ENCODE results near the gene RETREG1. TPM values are rescaled to one million over a fixed set of nuclear protein-coding genes. Genes with fewer than 3 reads are reported as not detected.
"Not testable (repeated sequence)": the region's sequence is repeated elsewhere in the genome, so short reads cannot be mapped to it uniquely, and the experiment has no call there.

The RETREG1 gene
- total RNA-seq, 1 donor from 2014 or later = 22.5 TPM

DNA sequence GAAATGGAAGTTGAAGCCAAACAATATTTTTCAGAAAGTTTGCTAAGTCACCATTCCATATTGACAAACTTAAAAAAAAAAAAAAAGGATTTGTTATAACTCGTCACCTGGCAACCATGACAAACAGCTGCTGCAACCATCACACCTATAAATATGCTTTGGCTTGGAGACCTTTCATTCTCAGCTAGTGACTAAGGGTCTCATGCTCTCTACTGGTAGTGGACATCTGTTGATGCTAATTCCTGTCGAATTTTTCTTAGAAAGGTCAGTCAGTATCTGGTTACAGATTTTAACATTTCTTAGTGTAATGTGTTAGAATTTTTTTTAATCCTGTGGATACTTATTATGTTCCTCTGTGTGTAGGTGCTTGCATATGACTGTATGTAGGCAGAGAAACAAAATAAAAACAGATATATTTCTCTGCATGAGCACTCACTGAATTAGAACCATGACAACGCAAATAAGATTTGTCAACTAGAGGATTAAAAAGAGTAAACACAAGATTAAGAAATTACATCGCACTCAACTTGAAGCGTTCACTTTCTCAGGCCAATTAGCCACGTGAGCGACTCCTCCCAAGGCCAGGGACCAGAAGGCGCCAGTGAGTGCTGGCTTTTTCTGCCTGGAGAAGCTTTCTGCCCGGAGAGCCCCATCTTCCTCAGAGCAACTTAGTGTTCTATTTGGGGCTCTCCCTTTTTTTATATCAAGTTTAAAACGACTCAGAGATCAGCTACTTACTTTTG, 124.2 kb downstream of the RETREG1 start:
- Mint-ChIP-seq H3K27me3 (ENCODE audit: insufficient read depth) (no peaks in the 10 kb centered on the region), H3K9me3 (peaks cover 28% of the 10 kb centered on the region), H3K36me3 (ENCODE audit: low read depth) (peaks cover 11% of the 10 kb centered on the region), H3K4me3 (no peak overlapping the region), H3K4me1 (ENCODE audit: low read depth) (no peaks in the 10 kb centered on the region), H3K27ac (no peak overlapping the region)
- intact Hi-C loops (cut with micrococcal nuclease) = no loop called here
- DNase-seq (ENCODE audit: low spot score) = no peak

DNA sequence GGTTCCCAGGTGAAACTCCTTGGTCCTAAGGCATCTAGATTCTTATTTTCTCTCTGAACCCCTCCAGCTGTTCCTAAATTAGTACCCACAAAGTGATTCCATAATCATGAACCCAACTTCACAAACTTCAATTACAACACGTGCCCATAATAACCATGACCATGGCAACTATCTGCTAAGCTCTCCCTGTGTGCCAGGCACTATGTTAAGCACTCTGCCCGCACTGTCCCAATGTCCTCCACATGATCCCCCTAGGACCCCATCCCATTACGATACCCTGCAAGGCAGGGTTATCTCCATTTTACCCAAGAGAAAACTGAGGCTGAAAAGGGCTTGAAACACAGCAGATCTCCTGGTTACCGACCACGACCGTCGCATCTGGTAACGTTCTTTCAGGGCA, 125.9 kb downstream of the RETREG1 start:
- H3K4me3 Mint-ChIP-seq = no peak overlapping the region
- intact Hi-C loops (cut with micrococcal nuclease) = no loop called here
- DNase-seq (ENCODE audit: low spot score) = no peak
- peaks cover 14% of the 10 kb centered on the region for H3K9me3 Mint-ChIP-seq
- no peaks in the 10 kb centered on the region for H3K27me3 Mint-ChIP-seq (ENCODE audit: insufficient read depth)
- no peak overlapping the region for H3K27ac Mint-ChIP-seq
- H3K4me1 Mint-ChIP-seq (ENCODE audit: low read depth) = peaks cover 12% of the 10 kb centered on the region
- H3K36me3 Mint-ChIP-seq (ENCODE audit: low read depth) = peaks cover 7% of the 10 kb centered on the region

DNA sequence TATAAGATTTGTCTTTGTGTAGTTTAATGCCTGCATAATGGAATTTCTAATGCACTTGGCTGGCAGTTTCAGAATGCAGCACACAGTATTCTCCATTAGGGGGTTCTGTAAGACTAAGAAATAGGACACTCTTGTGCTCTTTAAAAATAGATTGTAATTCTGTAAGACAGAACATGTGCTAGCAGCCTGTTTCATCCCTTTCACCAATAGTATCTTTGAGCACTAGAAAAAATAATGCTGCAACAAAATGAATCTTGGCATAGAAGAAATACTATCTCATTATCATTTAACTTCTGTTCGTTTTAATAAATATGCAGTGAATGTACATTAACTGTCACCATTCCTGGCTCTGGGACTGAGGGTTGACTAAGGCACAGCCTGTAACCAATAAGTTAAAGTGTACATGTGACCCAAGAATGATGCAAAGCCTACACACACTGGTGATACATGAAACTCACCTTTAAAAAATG, 127.4 kb downstream of the RETREG1 start:
- Mint-ChIP-seq H3K4me1 (ENCODE audit: low read depth) (peaks cover 12% of the 10 kb centered on the region), H3K4me3 (no peak overlapping the region), H3K27me3 (ENCODE audit: insufficient read depth) (no peaks in the 10 kb centered on the region), H3K36me3 (ENCODE audit: low read depth) (no peaks in the 10 kb centered on the region), H3K9me3 (peaks cover 3% of the 10 kb centered on the region), H3K27ac (no peak overlapping the region)
- intact Hi-C loops (cut with micrococcal nuclease) = loop anchor here (1.0 kb wide), 2 partner anchors 61 to 177 kb away; no protein-coding TSS in a partner anchor
- DNase-seq (ENCODE audit: low spot score) = no peak

DNA sequence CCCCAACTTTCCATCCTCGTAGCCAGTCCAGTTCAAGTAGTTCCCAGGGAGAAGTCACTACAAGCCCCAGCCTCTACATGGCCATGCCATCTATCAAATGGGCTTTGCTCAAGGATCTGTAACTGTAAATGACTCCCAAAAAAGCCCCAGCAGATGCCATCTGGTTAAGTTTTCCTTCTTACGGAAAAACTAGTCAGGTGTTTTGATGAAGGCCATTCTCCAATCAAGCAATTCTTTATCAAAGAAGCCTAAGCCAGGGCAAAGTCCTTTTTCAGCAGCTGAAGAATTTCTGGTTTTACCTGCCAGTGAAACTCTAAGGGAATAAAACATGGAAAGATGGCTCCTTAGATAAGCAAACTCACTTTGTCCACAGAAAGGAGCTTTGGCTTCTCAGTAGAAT, 129.3 kb downstream of the RETREG1 start:
- H3K4me1 Mint-ChIP-seq (ENCODE audit: low read depth) = peaks cover 12% of the 10 kb centered on the region
- no peaks in the 10 kb centered on the region for H3K36me3 Mint-ChIP-seq (ENCODE audit: low read depth)
- no peaks in the 10 kb centered on the region for H3K27me3 Mint-ChIP-seq (ENCODE audit: insufficient read depth)
- peak overlapping the region; percentile 3 for H3K27ac Mint-ChIP-seq
- DNase-seq (ENCODE audit: low spot score) = no peak
- H3K4me3 Mint-ChIP-seq = no peak overlapping the region
- no peaks in the 10 kb centered on the region for H3K9me3 Mint-ChIP-seq
- intact Hi-C loops (cut with micrococcal nuclease) = no loop called here

DNA sequence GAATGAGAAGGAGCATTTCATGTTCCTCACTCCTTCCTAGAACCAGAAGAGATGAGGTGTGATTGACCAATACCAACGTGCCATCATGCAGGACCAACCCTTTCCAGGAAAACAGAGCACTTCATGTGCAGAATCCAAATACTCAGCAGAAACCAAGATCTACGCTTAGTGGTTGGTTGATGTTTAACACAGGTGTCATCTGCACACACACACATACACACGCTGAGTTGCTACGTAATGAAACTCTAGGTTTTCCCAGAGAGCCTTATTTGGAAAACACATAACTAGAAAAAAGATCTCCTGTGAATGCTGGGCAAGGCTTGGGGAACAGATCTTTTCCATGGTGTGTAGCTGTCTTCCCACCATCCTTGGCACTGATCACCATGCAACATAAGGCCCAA, 130.1 kb downstream of the RETREG1 start:
- no peak overlapping the region for H3K27ac Mint-ChIP-seq
- no peak overlapping the region for H3K4me3 Mint-ChIP-seq
- intact Hi-C loops (cut with micrococcal nuclease) = no loop called here
- H3K36me3 Mint-ChIP-seq (ENCODE audit: low read depth) = no peaks in the 10 kb centered on the region
- peaks cover 12% of the 10 kb centered on the region for H3K4me1 Mint-ChIP-seq (ENCODE audit: low read depth)
- H3K9me3 Mint-ChIP-seq = no peaks in the 10 kb centered on the region
- no peaks in the 10 kb centered on the region for H3K27me3 Mint-ChIP-seq (ENCODE audit: insufficient read depth)
- DNase-seq (ENCODE audit: low spot score) = no peak

DNA sequence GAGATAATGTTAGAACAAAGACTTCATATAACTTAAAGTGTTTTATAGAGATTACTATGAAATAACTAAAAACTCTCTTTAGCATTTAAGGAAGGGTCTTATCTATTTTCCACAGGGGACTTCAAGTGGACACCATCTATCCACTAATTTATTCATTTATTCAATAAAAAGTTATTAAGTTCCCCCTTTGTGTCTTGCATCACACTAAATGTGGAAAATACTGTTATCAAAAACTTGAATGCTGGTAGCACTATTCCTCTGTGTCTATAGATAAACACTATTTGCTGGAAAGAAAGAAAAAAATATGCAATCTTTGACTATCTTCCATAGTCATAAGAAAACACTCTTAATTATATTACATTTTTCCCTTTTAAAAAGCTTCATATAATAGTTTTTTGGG, 131.1 kb downstream of the RETREG1 start:
- Mint-ChIP-seq H3K4me3 (no peak overlapping the region), H3K4me1 (ENCODE audit: low read depth) (peaks cover 12% of the 10 kb centered on the region), H3K27ac (no peak overlapping the region), H3K36me3 (ENCODE audit: low read depth) (peaks cover 2% of the 10 kb centered on the region), H3K27me3 (ENCODE audit: insufficient read depth) (no peaks in the 10 kb centered on the region), H3K9me3 (no peaks in the 10 kb centered on the region)
- intact Hi-C loops (cut with micrococcal nuclease) = no loop called here
- no peak for DNase-seq (ENCODE audit: low spot score)

DNA sequence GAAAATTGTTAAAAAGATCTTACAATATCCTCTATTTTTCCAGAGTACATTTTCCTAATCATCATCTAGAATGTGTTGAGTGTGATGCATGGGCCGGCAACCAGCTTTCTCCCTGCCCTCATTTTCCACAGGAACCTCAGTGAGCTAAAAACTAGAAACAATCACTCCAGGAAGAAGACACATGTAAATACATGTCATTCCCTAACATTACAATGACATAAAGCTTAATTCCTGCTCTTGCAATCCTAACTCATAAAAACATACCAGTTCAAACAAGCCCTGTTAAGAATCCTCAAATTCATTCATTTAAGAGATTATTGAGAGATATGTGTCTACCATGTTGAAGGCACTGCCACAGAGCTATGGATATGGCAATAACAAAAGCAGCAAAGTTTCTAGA, 132.7 kb downstream of the RETREG1 start:
- H3K4me1 Mint-ChIP-seq (ENCODE audit: low read depth) = peaks cover 12% of the 10 kb centered on the region
- H3K27me3 Mint-ChIP-seq (ENCODE audit: insufficient read depth) = no peaks in the 10 kb centered on the region
- no peak for DNase-seq (ENCODE audit: low spot score)
- no peaks in the 10 kb centered on the region for H3K9me3 Mint-ChIP-seq
- intact Hi-C loops (cut with micrococcal nuclease) = no loop called here
- no peak overlapping the region for H3K4me3 Mint-ChIP-seq
- H3K27ac Mint-ChIP-seq = no peak overlapping the region
- H3K36me3 Mint-ChIP-seq (ENCODE audit: low read depth) = peaks cover 2% of the 10 kb centered on the region

DNA sequence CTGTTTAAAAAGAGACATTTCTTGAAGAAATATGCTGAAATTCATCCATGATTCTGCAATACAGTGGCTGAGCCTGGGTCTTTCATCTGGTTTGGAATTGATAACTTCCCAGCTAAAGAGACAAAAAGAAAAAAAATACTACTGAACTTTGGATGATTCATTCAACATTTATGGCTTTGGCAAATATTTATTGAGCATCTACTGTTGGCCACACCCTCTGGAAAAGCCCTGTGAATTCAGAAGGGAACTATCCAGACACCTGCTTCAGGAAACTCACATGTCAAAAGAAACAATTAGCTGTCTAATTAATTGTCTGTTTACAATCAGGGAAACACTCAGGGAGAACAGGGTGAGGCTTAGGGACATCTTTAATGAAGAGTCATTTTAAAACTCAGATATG, 133.4 kb downstream of the RETREG1 start:
- H3K9me3 Mint-ChIP-seq = no peaks in the 10 kb centered on the region
- H3K4me1 Mint-ChIP-seq (ENCODE audit: low read depth) = peaks cover 12% of the 10 kb centered on the region
- H3K27me3 Mint-ChIP-seq (ENCODE audit: insufficient read depth) = no peaks in the 10 kb centered on the region
- no peak overlapping the region for H3K4me3 Mint-ChIP-seq
- H3K27ac Mint-ChIP-seq = no peak overlapping the region
- peaks cover 2% of the 10 kb centered on the region for H3K36me3 Mint-ChIP-seq (ENCODE audit: low read depth)
- intact Hi-C loops (cut with micrococcal nuclease) = no loop called here
- DNase-seq (ENCODE audit: low spot score) = no peak

DNA sequence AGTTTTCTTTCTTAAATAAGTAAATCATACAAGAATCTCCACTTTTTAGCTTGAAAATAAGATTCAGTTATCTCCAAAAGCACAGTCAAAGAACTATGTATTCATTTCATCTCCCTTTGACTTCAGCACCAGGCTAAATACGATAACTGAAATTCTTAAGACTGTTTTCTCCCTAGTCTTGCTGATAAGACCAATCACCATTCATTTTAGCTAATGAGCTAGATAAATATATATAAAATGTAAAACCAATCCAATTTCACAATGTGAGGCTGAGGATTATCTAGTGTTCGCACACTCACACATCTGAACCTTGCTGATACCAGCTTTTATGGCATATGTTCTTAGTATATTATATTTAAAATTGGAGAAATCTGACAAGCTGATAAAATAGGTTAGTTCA, 133.9 kb downstream of the RETREG1 start:
- peaks cover 2% of the 10 kb centered on the region for H3K36me3 Mint-ChIP-seq (ENCODE audit: low read depth)
- no peaks in the 10 kb centered on the region for H3K27me3 Mint-ChIP-seq (ENCODE audit: insufficient read depth)
- no peaks in the 10 kb centered on the region for H3K9me3 Mint-ChIP-seq
- no peak overlapping the region for H3K4me3 Mint-ChIP-seq
- no peak overlapping the region for H3K27ac Mint-ChIP-seq
- intact Hi-C loops (cut with micrococcal nuclease) = no loop called here
- DNase-seq (ENCODE audit: low spot score) = no peak
- peaks cover 12% of the 10 kb centered on the region for H3K4me1 Mint-ChIP-seq (ENCODE audit: low read depth)

DNA sequence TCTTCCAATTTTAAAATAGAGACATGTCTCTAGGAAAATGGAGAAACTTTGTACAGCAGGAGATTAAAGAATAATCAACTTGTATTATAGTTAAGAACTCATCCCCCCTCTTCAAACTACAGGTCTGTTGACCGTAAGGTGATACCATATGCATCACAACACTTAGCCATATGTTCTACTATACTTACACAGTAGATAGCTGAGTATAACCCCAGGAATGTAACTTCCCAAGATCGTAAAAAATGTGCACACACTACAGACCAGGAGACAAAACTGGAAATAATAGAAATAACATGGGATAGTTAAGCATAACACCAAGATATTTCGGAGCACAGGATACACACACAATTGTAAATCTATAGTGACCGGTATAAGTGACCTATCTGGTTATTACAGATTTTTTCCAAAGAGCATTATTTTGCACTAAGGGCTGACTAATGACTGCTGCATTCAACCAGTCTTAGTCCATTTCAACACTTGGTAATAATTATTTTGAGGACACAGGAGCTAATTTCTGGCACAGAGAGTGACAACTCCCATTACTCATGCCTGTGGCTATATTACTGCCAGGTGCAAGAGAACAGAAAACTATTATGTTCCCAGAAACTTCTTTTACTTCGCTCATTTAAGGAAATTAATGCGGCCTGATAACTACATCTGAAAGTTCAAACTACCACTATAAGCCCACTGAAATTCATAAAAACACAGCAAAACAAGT, 135.8 kb downstream of the RETREG1 start:
- no peak overlapping the region for H3K4me3 Mint-ChIP-seq
- no peaks in the 10 kb centered on the region for H3K27me3 Mint-ChIP-seq (ENCODE audit: insufficient read depth)
- no peaks in the 10 kb centered on the region for H3K4me1 Mint-ChIP-seq (ENCODE audit: low read depth)
- peaks cover 9% of the 10 kb centered on the region for H3K36me3 Mint-ChIP-seq (ENCODE audit: low read depth)
- intact Hi-C loops (cut with micrococcal nuclease) = no loop called here
- H3K9me3 Mint-ChIP-seq = no peaks in the 10 kb centered on the region
- no peak overlapping the region for H3K27ac Mint-ChIP-seq
- DNase-seq (ENCODE audit: low spot score) = no peak

DNA sequence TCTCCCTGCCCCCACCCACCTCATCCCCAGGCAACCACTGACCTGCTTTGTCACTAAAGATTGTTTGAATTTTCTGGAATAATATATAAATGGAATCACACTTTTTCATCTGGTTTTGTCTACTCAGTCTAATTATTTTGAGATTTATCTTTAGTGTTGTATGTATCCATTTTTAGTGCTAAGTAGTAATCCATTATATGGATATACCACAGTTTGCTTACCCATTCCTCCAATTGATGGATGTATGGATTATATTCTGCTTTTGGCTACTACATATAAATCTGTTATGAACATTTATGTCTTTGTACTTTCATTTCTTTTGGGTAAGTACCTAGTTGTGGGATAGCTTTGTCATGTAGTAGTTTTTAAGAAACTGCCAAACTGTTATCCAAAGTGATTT, 136.7 kb downstream of the RETREG1 start:
- Mint-ChIP-seq H3K27ac (no peak overlapping the region), H3K36me3 (ENCODE audit: low read depth) (peaks cover 12% of the 10 kb centered on the region), H3K27me3 (ENCODE audit: insufficient read depth) (no peaks in the 10 kb centered on the region), H3K4me3 (no peak overlapping the region), H3K4me1 (ENCODE audit: low read depth) (no peaks in the 10 kb centered on the region), H3K9me3 (no peaks in the 10 kb centered on the region)
- no peak for DNase-seq (ENCODE audit: low spot score)
- intact Hi-C loops (cut with micrococcal nuclease) = no loop called here

DNA sequence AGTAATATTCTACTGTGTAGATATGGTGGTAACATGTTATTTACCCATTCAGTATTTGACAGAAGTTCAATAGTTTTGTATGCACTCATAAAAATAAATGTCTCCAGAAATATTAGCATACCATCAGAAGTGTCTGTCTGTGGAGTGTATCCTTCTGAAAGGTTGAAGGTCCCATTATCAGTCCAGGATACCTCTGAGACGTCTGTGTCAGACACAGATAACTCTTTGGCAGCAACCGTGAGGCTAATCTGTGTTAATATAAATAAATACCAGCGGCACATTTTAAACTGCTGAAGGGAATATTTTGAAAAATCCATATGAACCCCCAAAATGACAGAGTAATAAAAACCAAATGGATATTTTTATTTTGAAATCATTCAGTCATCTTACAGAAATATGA, 139.3 kb downstream of the RETREG1 start:
- no peak for DNase-seq (ENCODE audit: low spot score)
- no peaks in the 10 kb centered on the region for H3K27me3 Mint-ChIP-seq (ENCODE audit: insufficient read depth)

DNA sequence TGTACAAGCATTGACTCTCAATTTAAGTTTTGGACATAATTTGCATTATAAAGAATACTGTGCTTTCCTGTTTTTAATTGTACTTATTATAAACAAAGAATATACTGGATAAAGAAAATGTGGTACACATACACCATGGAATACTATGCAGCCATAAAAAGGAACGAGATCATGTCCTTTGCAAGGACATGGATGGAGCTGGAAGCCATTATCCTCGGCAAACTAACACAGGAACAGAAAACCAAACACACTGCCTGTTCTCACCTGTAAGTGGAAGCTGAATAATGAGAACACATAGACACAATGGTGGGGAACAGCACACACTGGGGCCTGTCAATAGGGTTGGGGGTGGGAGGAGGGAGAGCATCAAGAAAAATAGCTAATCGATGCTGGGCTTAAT, 140.4 kb downstream of the RETREG1 start:
- peaks cover 14% of the 10 kb centered on the region for H3K36me3 Mint-ChIP-seq (ENCODE audit: low read depth)
- H3K4me3 Mint-ChIP-seq; DNase-seq (ENCODE audit: low spot score); H3K4me1 Mint-ChIP-seq (ENCODE audit: low read depth); H3K9me3 Mint-ChIP-seq; intact Hi-C loops (cut with micrococcal nuclease); H3K27me3 Mint-ChIP-seq (ENCODE audit: insufficient read depth); H3K27ac Mint-ChIP-seq: not testable (repeated sequence)

More for the DNA sequence above, 139.3 kb downstream of the RETREG1 start:
- H3K4me1 Mint-ChIP-seq (ENCODE audit: low read depth) = no peaks in the 10 kb centered on the region
- H3K9me3 Mint-ChIP-seq = no peaks in the 10 kb centered on the region
- no peak overlapping the region for H3K27ac Mint-ChIP-seq
- H3K4me3 Mint-ChIP-seq = no peak overlapping the region
- peaks cover 14% of the 10 kb centered on the region for H3K36me3 Mint-ChIP-seq (ENCODE audit: low read depth)
- intact Hi-C loops (cut with micrococcal nuclease) = no loop called here
